ENCODE results near the gene ZBTB7C.

Gene ZBTB7C

GRCh38 chr18:48040457-48041110 is 368.6 kb downstream of the ZBTB7C start:
- no peak for DNase-seq

DNA sequence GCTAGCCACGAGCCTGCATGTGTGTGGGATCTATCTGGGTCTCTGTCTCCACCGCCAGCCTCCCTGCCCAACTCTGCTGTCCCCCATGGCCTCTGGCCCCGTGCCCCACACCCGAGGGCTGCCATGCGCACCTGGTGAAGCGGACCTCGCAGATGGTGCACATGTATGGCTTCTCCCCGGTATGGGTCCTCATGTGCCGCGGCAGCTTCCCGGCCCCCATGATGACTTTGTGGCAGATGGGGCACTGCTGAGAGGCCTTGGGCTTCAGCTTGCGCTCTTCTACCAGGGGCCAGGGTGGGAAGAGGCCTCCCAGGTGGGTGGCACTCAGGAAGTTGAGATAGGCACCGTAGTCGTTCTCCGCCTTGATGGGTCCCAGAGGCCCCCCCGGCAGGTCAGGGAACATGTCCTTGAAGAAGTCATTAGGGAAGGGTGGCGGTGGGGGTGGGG is 369.4 kb downstream of the ZBTB7C start:
- no peak for DNase-seq

- no peak for DNase-seq
Observed at GRCh38 chr18:48038636-48039035, 370.5 kb downstream of the ZBTB7C start.

DNA sequence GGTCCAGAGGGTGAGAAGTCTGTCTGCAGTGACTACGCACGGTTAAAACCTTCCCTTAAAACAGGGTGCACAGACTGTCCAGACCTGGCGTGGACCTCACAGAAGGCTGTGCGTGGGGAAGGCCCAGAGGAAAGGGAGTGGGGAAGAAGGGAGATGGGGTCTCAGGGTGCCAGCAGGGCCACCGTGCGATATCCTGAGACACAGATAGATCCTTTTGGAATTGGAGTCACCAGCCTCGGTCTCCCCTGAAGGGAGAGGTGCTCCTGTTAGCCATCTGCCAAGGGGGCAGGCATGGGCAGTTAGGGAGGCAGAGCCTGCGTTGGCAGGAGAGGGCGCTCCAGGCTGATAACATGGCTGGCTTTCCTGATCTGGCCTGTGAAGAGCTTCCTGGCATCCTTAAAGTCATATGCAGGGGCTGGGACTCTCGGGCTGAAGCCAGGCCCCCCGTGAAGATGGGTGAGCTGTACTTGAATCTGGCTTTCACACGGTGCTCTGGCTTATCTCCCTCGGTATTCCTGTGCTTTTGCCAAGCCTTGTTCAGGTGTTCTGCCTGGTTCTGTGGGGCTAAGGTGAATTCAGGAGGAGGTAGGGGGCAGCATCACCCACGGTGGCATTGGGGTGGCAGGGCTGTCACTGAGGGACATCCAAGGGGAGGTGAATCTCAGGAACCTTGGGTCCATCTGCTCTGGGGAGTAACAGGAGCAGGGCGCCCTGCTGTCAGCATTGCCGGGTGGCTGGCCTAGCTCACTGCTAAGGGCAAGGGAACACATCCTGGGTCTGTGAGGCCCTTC is 371.5 kb downstream of the ZBTB7C start:
- no peak for DNase-seq

- DNase-seq: no peak
Observed at GRCh38 chr18:48036641-48037421, 372.4 kb downstream of the ZBTB7C start.

GRCh38 chr18:48036226-48036625 is 373.0 kb downstream of the ZBTB7C start:
- no peak for DNase-seq

- no peak for DNase-seq
Observed at GRCh38 chr18:48035556-48035860, 373.7 kb downstream of the ZBTB7C start.

DNA sequence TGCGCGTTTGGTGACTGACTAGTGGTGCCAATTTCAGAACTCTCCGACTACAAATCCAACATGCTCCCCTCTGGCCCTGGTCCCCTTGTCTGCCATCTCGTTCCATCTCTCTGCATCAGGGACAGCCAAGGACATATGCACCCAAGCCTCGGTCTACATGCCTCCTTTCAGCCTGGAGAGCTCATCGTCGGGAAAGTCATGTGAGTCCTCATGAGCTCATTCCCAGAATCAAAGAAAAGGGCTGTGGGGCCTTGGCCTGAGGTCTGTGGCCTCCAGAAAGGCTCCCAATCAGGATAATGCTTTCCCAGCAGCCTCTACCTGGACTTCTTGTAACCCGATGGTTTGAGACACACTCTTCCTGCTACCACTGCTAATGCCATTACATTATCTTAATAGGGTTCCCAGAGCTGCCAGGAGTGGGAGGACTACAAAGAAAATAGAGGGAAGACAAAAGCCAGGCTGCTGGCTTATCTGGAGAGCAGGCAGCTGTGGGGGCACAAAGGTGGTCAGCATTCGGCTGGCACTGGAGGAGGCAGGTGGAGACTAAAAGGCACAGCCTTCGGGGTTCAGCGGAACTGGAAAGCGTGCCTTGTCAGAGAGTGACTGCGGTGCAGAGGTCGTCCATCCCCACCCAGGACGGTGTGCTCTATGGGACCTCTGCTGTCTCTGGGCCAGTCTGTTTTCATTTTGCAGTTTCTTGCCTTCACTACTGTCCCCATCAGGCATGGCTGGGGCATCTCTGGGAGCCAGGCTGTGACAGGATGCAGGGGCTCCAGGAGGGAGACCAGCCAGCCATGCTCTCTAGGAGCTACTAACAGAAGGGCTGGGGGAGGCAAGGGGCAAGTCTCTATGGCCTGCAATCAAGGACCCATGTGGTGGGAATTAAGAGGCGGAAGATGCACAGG is 374.3 kb downstream of the ZBTB7C start:
- no peak for DNase-seq

GRCh38 chr18:48033790-48034650 is 375.2 kb downstream of the ZBTB7C start:
- no peak for DNase-seq

GRCh38 chr18:48032876-48033789 is 376.1 kb downstream of the ZBTB7C start:
- DNase-seq: no peak

DNA sequence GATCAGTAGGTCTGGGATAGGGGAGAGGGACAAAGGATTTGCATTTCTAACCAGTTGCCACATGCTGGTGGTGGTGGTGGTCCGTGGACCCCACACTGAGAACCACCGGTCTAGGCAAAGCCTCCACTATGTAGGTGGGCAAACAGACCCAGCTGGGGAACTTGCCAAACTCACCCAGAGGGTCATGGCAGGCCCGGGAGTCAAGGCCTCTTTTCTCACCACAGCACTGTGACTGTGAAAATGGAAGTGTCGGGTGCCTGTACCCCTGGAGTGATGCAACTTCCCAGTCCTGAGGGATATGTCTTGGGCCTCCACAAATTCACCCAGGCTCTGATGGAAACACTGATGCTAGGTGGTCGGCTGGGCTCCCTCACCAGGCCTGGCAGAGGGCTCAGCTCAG is 377.5 kb downstream of the ZBTB7C start:
- no peak for DNase-seq

DNA sequence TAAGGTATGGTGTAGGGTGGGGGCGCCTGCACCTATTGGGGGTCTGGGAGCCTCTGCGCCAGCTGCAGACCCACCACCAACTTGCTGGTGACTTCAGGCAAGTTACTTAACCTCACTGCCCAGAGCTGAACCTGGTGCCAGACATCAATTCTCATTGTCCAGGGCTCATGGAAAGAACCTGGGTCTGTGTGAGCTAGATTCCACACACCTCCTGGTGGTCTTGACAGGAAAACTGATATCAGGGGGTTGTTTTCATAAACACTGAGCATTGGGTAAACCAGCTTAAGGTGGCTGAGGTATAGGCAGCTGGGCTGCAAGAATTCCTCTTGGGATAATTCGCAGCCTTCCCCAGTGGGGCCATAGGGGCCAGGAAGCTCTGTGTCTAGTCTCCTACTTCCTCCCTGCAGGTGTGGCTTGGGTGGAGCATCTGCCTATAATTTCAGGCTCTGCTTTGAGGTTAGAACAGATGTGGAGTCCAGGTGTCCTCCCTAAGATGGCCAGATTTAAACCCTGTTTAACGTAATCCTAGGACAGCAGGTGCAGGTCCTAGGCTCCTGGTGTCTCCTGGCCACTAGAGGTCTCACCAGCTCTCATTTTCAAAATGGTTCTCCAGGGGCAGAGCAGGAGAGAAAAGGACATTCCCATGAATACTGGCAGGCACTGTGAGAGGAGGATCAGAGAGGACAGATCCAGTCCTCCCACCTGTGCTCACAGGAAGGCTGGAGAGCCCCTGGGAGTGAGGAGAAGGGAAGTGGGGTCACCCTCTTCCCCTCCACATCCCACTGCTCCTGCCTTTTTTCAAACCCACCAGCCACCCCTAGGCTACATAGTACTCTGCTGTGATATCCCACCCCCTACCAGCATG is 378.3 kb downstream of the ZBTB7C start:
- peak in 21 of 51 donors; percentile 4 to 48 (median 27) for DNase-seq

DNA sequence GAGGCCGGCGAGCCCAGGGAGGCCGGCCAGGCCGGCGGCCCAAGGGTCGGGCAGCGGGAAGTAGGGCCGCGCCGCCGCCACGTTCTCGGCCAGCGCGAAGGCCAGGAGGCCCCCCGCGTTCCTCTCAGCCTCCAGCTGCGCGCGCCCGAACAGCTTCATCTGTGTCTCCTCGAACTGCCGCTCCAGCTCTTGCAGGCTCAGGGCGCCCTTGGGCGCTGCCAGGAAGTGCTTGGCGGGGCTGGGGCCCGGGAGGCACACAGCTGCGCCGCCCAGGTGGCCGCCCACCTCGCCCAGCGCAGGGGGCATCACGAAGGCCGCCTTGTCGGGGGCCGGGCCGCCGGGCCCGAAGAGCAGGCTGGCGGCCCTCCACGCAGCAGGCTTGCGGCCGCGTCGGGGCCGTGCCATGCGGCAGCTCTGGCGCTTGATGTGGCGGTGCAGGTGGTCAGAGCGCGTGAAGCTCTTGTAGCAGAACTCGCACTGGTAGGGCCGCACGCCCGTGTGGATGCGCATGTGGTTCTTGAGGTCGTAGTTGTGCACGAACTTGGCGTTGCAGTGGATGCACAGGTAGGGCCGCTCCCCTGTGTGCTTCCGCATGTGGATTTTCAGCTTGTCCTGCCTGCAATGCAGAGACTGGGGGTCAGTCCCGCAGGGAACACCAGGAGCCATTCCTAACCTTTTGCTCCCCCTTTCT is 379.7 kb downstream of the ZBTB7C start:
- no peak for DNase-seq

- no peak for DNase-seq
Observed at GRCh38 chr18:48028696-48029095, 380.5 kb downstream of the ZBTB7C start.

DNA sequence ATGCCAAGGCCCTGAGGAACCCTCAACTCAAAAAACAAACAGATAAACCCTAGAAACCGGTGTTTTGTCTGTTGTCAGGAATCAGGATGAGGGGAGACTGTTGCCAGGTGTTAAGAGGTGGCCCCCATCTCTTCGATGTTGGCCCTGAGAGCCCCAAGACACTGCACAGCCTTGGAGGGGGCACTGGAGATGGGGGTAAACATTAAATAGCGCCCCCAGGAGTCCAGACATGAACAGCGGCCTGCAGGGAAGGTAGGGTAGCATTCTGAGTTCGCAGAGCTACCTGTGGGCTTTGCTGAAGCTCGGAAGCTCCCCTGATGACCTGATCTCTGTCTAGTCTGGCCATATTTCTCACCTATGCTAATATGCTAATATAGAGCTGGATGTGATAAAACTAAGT is 381.1 kb downstream of the ZBTB7C start:
- no peak for DNase-seq

DNA sequence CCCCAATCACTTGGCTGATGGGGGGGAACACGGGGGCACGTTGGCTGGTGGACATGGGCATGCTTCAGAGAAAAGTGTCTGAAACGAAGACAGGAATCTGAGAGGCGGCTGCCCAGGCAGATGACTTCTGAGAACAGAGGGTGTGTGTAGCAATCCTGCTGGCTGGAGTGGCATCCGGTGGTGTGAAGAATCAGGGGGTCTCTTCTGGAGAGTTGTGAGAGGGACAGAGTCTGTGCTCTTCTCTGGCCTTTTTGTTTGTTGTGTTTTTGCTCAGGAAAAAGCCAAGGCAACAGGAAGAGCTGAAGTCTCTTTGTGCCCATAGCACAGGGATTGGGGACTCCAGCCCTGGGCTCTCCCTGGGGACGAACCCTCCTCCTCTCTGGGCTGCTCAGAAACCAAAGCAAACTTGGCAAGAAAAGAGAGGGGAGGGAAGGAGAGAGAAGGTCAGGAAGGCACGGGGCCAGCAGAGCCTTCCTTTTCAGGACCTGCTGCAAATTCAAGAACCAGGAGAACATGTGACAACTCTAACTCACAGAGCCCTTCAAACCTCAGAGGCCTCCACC is 381.7 kb downstream of the ZBTB7C start:
- DNase-seq: peak in 18 of 51 donors; percentile 7 to 76 (median 38)

DNA sequence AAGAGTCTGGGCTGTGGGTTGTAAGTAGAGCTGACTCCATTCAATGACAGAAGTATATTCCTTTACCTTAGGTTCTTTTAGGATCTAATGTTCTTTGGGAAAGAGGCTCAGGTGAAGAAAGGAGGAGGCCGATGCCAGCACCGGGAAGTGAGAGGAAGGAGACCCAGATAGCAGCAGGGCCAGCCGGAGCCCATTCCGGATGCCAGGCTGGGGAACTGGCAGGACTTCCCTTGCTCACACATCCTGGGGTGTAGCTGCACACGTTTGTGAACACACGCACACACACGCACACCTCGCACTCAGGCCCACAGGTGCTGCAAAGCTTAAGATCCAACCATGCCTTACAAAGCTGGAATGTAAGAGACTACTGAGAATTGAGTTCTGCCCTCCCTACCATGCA is 383.0 kb downstream of the ZBTB7C start:
- no peak for DNase-seq
